ENCODE measurements around the gene HESX1.

DNA sequence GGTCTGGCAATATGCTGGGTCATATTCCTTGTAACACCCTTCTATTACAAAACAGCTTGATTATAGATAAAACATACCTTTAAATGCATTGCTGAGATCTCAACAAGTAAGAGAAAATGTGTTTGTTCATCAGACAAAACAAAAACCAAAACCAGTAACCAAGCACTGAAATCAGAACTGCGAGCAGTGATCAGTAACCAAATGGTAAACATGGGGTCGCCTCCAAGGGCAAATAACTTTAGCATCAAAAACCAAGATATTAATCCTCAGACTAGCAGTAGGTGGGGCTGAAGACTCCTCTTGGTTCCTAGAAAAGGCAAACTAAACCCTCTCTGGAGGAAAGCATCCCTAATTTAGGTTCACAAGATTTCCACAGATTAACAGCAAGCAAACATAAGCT is 6.6 kb upstream of the HESX1 start:
- TF ChIP-seq, protein P1, sequence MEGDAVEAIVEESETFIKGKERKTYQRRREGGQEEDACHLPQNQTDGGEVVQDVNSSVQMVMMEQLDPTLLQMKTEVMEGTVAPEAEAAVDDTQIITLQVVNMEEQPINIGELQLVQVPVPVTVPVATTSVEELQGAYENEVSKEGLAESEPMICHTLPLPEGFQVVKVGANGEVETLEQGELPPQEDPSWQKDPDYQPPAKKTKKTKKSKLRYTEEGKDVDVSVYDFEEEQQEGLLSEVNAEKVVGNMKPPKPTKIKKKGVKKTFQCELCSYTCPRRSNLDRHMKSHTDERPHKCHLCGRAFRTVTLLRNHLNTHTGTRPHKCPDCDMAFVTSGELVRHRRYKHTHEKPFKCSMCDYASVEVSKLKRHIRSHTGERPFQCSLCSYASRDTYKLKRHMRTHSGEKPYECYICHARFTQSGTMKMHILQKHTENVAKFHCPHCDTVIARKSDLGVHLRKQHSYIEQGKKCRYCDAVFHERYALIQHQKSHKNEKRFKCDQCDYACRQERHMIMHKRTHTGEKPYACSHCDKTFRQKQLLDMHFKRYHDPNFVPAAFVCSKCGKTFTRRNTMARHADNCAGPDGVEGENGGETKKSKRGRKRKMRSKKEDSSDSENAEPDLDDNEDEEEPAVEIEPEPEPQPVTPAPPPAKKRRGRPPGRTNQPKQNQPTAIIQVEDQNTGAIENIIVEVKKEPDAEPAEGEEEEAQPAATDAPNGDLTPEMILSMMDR (IDR thresholded peaks at IDR 0.05), result no peak
- no peak for TF ChIP-seq POLR2A (IDR thresholded peaks at IDR 0.05)

All from adrenal gland (tissue), 5 donors.